HG03521 (cell line): ENCODE results near the gene DAGLB.
"Not testable (repeated sequence)": the region's sequence is repeated elsewhere in the genome, so short reads cannot be mapped to it uniquely, and the experiment has no call there.

Source experiments
- ATAC-seq: cut with Tn5 transposase; IDR thresholded peaks from one replicate; pipeline ENCODE4 v1.9.1; 2021; ENCODE audit warnings: mild to moderate bottlenecking, moderate library complexity; ENCODE audit not compliant: unreplicated experiment

Gene DAGLB

DNA sequence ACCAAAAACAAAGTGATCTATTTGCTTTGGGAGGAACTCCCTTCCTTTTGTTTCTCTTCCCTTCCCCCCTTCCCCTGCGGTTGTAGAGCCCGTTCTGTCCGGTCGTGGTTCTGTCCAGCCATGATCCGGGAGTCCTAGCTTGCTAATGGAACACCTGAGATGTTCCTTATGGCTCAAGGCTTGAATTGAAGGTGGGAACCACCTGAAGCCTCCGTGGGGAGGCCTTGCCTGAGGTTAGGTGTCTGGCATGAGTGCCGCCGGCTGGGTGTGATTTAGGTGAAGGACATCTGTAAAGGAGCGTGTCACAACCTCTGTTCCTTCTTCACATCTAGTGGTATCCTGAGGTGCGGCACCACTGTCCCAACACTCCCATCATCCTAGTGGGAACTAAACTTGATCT lies 46.2 kb downstream of the DAGLB start:
- ATAC-seq, result no peak

GRCh38 chr7:6400243-6401105 lies 47.3 kb downstream of the DAGLB start:
- ATAC-seq, result not testable (repeated sequence)

DNA sequence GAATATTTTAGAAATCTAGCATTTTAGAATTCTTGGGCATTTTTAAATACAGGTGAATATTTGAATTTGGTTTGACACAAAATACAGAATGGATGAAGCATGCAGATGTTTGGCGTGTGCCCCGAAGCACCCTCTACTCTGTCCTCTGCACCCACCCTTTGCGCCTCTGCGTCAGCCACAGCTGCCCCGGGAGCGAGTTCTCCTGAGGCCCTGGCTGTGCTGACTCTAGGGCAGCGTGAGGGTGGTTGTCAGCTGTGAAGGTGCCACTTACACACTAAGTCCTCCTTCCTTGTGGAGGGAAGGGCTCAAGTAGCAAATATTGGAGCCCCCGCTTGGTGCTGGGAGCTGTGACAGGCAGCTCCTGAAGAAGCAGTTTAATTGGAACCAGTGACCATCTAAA lies 48.4 kb downstream of the DAGLB start:
- no peak for ATAC-seq

DNA sequence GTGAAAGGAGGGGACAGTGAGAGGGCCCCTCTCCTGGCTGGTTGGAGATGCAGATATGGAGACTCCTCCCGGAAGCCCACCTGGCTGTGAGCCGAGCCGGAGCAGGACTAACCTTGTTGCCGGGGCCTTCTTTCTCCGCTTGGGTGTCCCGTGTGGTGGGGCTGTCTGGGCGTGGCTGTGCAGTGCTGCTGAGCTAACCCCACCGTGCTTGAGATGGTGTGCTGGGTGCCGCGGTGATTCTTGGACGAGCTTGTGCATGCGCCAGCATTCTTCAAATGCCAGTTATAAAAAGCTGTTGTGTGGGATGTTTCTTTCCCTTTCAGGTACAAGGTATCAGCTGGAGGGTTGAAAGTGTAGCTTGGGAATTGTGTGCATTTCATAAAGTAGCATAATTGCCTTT lies 48.8 kb downstream of the DAGLB start:
- no peak for ATAC-seq

GRCh38 chr7:6397759-6398495 lies 49.8 kb downstream of the DAGLB start:
- not testable (repeated sequence) for ATAC-seq

- no peak for ATAC-seq
Measured at GRCh38 chr7:6395898-6396595, 51.7 kb downstream of the DAGLB start.

DNA sequence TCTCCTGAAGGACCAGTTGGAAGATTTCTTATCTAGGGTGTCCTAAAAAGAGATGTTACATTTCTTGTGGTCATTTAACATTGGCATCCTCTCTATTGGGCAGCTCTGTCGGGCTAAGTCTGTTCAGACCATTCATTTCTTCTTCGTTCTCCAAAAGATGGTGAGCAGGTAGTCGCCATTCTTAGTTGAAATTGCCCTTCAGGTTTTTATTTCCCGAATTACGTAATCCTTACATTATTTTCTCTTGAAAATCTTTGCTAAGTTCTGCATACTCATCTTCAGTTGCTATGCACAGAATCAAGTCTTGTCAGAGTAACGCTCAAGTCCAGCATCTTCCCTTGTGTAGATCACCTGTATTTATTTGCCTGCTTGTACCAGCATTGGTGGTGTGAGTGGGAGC lies 53.6 kb downstream of the DAGLB start:
- ATAC-seq, result no peak

- no peak for ATAC-seq
Measured at GRCh38 chr7:6393667-6394056, 54.1 kb downstream of the DAGLB start.

- ATAC-seq, result no peak
Measured at GRCh38 chr7:6392712-6393666, 54.8 kb downstream of the DAGLB start.

- no peak for ATAC-seq
Measured at GRCh38 chr7:6389728-6390127, 58.0 kb downstream of the DAGLB start.

DNA sequence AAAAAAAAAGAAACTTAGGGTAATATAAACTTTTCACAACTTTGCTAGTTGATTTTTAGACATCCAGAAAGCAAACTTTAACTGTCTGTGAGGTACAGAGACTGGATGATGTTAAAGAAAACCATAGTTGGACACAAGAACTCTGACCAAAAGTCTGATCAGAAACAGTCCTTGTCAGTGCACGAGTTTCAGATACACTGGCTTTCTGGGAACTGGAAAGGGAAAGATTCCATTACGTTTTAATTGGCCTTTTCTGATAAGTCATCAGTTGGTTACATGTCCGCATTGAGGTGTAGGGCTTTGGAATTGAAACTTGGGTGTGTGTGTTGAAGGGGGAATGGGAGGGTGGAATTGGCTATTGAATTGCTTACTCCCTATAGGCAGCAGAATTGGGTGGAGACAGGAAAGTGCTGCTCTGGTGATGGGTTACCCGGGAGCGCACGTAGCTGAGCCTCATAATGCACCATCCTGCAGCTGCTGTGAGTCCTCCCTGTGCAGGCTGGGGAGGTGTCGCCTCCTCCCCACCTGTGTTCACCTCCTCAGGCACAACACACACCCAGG lies 59.9 kb downstream of the DAGLB start:
- ATAC-seq, result no peak

DNA sequence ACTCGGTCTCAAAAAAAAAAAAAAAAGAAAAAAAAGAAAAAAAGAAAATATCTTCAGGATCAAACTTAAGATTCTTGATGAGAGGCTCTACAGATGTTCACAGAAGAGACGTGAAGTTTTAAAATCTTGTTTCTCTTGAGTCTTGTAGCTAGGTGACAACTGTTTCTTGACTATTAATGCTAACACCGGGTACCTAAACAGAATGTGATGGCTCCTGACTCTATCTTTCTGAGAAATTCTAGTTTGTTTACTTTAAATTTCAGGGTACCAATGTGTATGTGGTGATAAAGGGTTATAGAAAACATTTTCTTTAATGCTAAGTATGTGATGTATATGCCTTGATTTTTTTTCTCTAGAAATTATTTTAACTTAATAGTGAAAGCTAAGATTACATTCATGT lies 61.0 kb downstream of the DAGLB start:
- ATAC-seq, result no peak

DNA sequence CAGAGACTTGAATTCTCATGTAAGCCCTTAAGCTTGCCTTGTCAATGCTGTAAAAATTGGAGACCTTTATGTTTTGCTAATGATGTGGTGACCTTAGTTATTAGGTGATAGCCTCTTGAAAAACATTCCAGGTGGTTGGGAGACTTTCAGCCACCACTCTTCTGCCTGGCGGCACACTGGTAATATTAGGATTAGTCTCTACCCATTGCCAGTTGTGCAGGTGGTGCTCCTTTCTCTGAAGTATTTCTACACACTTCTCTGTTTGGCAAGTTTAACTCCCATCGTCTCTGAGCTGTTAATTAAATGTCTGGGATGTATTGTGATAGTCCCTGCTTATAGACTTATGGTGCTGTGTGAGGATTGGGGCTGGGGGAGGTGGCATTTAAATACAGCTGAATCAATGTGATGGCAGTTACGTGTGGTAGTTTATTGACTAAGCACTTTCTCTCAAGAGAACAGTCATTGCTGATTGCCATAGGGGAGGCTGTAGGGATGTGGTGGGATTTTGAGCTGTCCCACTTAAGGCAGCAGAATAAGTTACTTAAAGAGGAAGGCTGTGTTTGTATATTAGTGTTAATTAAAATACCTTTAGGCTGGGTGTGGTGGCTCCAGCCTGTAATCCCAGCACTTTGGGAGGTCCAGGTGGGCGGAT lies 61.7 kb downstream of the DAGLB start:
- ATAC-seq, result no peak

GRCh38 chr7:6385110-6385781 lies 62.5 kb downstream of the DAGLB start:
- no peak for ATAC-seq

GRCh38 chr7:6384327-6384726 lies 63.4 kb downstream of the DAGLB start:
- no peak for ATAC-seq

DNA sequence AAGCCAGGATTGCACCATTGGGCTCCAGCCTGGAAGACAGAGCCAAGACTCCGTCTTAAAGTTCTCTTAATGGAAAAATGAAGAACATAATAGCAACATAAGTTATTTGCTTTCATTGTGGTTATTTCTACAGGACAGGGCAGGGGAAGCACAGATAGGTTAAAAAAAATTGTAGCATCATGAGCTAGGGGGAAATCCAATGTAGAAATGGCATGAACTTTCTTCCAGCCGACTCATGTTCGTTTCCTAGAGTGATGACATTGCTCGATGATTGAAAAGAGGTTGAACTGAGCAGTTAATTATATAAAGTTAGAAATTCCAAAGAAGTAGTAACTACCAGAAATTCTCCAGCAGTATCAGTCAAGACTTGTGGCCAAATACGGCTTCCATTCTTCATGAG lies 64.9 kb downstream of the DAGLB start:
- ATAC-seq, result no peak

DNA sequence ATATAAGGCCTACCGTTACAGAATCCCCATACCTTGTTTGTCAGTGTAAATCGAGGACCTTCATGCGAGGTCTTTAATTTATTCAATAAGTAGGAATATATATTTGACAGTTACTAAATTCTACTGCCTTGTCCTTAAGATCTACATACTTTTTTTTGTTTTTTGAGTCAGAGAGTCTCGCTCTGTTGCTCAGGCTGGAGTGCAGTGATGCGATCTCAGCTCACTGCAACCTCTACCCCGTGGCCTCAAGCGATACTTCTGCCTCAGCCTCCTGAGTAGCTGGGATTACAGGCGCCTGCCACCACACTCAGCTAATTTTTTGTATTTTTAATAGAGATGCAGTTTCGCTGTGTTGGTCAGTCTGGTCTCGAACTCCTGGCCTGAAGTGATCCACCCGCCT lies 65.9 kb downstream of the DAGLB start:
- not testable (repeated sequence) for ATAC-seq

- ATAC-seq, result no peak
Measured at GRCh38 chr7:6380310-6381095, 67.3 kb downstream of the DAGLB start.
